ENCODE measurements around the gene MTUS2. TPM values are rescaled to one million over a fixed set of nuclear protein-coding genes. Genes with fewer than 3 reads are reported as not detected.

The MTUS2 gene
- total and polyA plus RNA-seq, 2 of the 8 experiments (the other 6 are each of a cell fraction or from before 2014, with no cell fraction given): 0.18 to 0.80 TPM

DNA sequence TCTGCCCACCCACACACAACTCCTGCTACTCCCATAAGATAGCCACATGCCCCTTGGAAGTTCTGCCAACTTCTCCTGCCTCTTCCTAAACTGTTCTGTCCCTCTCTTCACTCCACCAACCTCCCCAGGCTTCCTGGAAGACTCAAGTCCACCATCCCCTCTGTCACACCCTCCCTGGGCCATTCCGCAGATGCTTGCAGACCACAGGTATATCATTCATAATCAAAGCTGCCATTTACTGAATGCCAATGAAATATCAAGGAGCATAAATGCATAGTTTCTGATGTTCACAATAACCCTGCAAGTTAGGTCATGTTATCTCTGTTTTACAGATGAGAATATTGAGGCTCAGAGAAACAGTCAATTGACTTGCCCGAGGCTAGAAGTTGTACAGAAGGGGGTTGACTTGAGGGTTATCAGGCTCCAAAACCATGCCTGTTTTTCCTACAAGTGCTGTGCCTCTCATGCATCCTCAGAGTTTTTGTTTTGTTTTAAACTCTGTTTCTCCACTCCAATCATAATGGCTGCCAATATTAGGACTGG is 639.7 kb downstream of the MTUS2 start:
- H2BK120ac ChIP-seq (replicated peaks; ENCODE audit: low read depth, low read length): no peak overlapping the region
- no peak overlapping the region for H4K8ac ChIP-seq (ENCODE audit: extremely low read depth, insufficient read depth, low read length)
- H3K23me2 ChIP-seq (ENCODE audit: low read depth, low read length): no peaks in the 10 kb centered on the region
- DNase-seq (ENCODE audit: low read depth in 1 of 2, low spot score in 2 of 2) (no peak), FAIRE-seq (no peak)
- no peaks in the 10 kb centered on the region; a peak in 1 of 7 replicates for H3K27me3 ChIP-seq (replicated peaks in 1 of 4; ENCODE audit: control insufficient read depth in 3 of 4, extremely low read depth in 1 of 4, insufficient read depth in 3 of 4, low read length in 3 of 4)
- no peak overlapping the region for H3K27ac ChIP-seq (ENCODE audit: low read depth, low read length)
- no peaks in the 10 kb centered on the region for H3K79me2 ChIP-seq (ENCODE audit: control insufficient read depth in 1 of 2, insufficient read depth in 2 of 2, low read length in 2 of 2)
- ChIA-PET CTCF (ENCODE audit: partially characterized antibody) (no interaction called here), POLR2A (ENCODE audit: partially characterized antibody) (no interaction called here)
- H4K20me1 ChIP-seq (replicated peaks in 1 of 2; ENCODE audit: control insufficient read depth in 1 of 2, insufficient read depth in 2 of 2, low read length in 2 of 2): no peaks in the 10 kb centered on the region
- H3K4me2 ChIP-seq (ENCODE audit: insufficient read depth in 1 of 2, low read depth in 2 of 2, low read length in 2 of 2): no peak overlapping the region
- H3K23ac ChIP-seq (ENCODE audit: insufficient read length): no peak overlapping the region
- H3K9me3 ChIP-seq (ENCODE audit: insufficient read depth in 2 of 2, low read depth in 1 of 2, low read length in 1 of 2): 0 out of 4 replicates have a peak, but pooled peaks cover 0 to 3% of the 10 kb centered on the region in 2 experiments
- TF ChIP-seq, protein P1, sequence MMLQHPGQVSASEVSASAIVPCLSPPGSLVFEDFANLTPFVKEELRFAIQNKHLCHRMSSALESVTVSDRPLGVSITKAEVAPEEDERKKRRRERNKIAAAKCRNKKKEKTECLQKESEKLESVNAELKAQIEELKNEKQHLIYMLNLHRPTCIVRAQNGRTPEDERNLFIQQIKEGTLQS (IDR thresholded peaks at IDR 0.05; ENCODE audit: insufficient read depth, low read depth, low read length): no peak
- no peak for TF ChIP-seq EP300 (IDR thresholded peaks at IDR 0.05; ENCODE audit: borderline replicate concordance in 1 of 2, low read depth in 2 of 2, low read length in 2 of 2)
- no peak for TF ChIP-seq E2F6 (IDR thresholded peaks at IDR 0.05)
- no peak for TF ChIP-seq ZNF274 (IDR thresholded peaks at IDR 0.05; ENCODE audit: borderline replicate concordance, extremely low read depth, low read length)
- TF ChIP-seq CHD2 (IDR thresholded peaks at IDR 0.05; ENCODE audit: low read length): no peak
- TF ChIP-seq RBBP5 (IDR thresholded peaks at IDR 0.05; ENCODE audit: borderline replicate concordance, low read depth, low read length): no peak
- no peak for TF ChIP-seq POLR2AphosphoS5 (IDR thresholded peaks at IDR 0.05; ENCODE audit: low read depth, low read length)
- no peak for TF ChIP-seq TAF1 (IDR thresholded peaks at IDR 0.05; ENCODE audit: low read depth, low read length)
- no peak for TF ChIP-seq TAF7 (optimal IDR thresholded peaks at IDR 0.05; ENCODE audit: borderline replicate concordance, low read depth, low read length)
- TF ChIP-seq CBX5 (IDR thresholded peaks at IDR 0.05; ENCODE audit: low read depth, low read length): no peak
- no peak overlapping the region for H3K9ac ChIP-seq (replicated peaks in 1 of 4; ENCODE audit: extremely low read depth in 1 of 4, low read depth in 3 of 4, low read length in 3 of 4)
- no peak overlapping the region for H2BK15ac ChIP-seq (ENCODE audit: low read length)
- peaks cover 0 to under 1% (median 0%) of the 10 kb centered on the region in 4 experiments; a peak in 2 of 7 replicates for H3K4me1 ChIP-seq (replicated peaks in 1 of 4; ENCODE audit: control insufficient read depth in 3 of 4, insufficient read depth in 4 of 4, low read length in 3 of 4)
- H3K18ac ChIP-seq (ENCODE audit: extremely low read depth, low read length): no peak overlapping the region
- no peak overlapping the region for H2AFZ ChIP-seq (ENCODE audit: low read length)
- H3K56ac ChIP-seq (replicated peaks; ENCODE audit: insufficient read length, low read depth, low read length): no peak overlapping the region
- H2BK12ac ChIP-seq (ENCODE audit: low read depth, low read length): no peak overlapping the region
- H3K14ac ChIP-seq (ENCODE audit: insufficient read length): no peak overlapping the region
- H3K79me1 ChIP-seq (ENCODE audit: low read depth, low read length): no peaks in the 10 kb centered on the region; the same call in 1 of the 2 replicates
- no peak overlapping the region for H2BK20ac ChIP-seq (ENCODE audit: low read length)
- H4K91ac ChIP-seq (replicated peaks; ENCODE audit: insufficient read length, low read length): no peak overlapping the region
- H3K4ac ChIP-seq (replicated peaks; ENCODE audit: insufficient read length, low read depth, low read length): no peak overlapping the region
- H3K36me3 ChIP-seq (ENCODE audit: control insufficient read depth in 2 of 4, insufficient read depth in 4 of 4, low read length in 3 of 4): no peaks in the 10 kb centered on the region
- 90% methylated on average over 2 of the region's 2 CpGs; no CpG with 5 or more reads in 1 of the 2 experiments for WGBS, 2 experiments (ENCODE audit: extremely low coverage in 1 of 2, insufficient coverage in 1 of 2, insufficient read length in 1 of 2, insufficient replicate concordance in 2 of 2, low coverage in 1 of 2, low lambda C conversion rate in 2 of 2, missing lambda C conversion rate in 1 of 2)
- no peak overlapping the region for H2AK5ac ChIP-seq (ENCODE audit: low read depth, low read length)
- no peak overlapping the region for H2BK5ac ChIP-seq (ENCODE audit: low read depth, low read length)
- H4K5ac ChIP-seq (ENCODE audit: insufficient read length, low read depth, low read length): no peak overlapping the region
- H3K4me3 ChIP-seq (ENCODE audit: extremely low read depth in 1 of 4, insufficient read depth in 2 of 4, low read depth in 3 of 4, low read length in 4 of 4): no peak overlapping the region
